ENCODE data around the gene EFS.

DNA sequence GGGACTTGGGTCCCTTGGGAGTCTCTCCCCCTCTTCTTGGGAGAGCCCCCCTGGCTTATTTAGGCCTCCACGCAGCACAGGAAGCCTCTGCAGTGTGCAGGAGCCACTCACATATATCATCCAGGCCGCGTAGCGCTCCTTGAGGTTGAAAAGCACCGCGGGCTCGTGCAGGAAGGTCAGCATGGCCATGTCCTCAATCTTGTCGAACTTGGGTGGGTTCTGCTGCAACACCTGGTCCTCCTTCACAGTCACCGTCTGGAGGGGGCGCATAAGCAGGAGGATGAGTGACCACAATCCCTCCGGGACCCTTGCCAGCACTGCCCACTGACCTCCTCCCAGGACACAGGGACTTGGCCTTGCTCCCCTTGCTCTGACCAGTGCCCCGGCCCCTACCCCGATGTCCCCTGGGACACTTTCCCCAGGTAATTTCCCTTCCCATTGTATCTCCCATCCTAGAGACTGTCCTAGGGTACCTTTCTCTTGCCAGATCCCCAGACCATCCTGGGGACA is 40.6 kb upstream of the EFS start:
- TF ChIP-seq, protein P1, sequence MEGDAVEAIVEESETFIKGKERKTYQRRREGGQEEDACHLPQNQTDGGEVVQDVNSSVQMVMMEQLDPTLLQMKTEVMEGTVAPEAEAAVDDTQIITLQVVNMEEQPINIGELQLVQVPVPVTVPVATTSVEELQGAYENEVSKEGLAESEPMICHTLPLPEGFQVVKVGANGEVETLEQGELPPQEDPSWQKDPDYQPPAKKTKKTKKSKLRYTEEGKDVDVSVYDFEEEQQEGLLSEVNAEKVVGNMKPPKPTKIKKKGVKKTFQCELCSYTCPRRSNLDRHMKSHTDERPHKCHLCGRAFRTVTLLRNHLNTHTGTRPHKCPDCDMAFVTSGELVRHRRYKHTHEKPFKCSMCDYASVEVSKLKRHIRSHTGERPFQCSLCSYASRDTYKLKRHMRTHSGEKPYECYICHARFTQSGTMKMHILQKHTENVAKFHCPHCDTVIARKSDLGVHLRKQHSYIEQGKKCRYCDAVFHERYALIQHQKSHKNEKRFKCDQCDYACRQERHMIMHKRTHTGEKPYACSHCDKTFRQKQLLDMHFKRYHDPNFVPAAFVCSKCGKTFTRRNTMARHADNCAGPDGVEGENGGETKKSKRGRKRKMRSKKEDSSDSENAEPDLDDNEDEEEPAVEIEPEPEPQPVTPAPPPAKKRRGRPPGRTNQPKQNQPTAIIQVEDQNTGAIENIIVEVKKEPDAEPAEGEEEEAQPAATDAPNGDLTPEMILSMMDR (conservative IDR thresholded peaks at IDR 0.05), result no peak
- no peak for TF ChIP-seq ZFX (IDR thresholded peaks at IDR 0.05)

Measured in C4-2B (cell line).